T-helper 2 cell treated with Interferon-gamma antibody and Interleukin-4, amounts not matched to agents 100 ng/mL and 5 ng/mL, for 36 hours (primary cell): Measurements from ENCODE around the gene TDRD10. TPM values are rescaled to one million over a fixed set of nuclear protein-coding genes. Genes with fewer than 3 reads are reported as not detected.

Source experiments
- intact Hi-C: fragments of 100-400 bp; cut with micrococcal nuclease; formaldehyde crosslinking; loops from one replicate; pipeline ENCODE4 v1.15.1; 2023
- total RNA-seq: library from RNA; stranded (reverse); gene quantifications from 2 replicates; pipeline ENCODE4 v1.2.3, GENCODE V29; 2022

Gene TDRD10
- total RNA-seq, 1 donor from 2014 or later: not detected

- intact Hi-C loops: no loop called here
These were observed 49.5 kb downstream of the TDRD10 start for GRCh38 chr1:154551474-154551873.

DNA sequence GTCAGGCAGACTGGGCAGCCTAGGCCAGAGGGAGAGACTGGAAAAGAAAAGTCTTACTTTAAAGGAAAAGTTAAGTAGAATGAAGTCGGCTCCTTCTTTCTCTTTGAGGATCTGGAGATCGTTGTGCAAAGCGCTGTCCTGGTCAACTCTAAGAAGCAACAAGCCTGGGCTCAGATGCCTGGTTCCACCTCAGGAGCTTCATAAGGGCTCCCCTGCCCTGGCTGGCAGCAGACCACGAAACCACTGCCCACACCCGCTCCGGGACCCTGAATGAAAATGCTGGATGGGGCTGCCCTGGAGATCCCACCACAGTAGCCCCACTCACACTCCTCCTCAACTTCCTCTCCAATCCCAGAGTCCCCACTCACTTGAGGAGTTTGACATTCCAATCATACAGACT, 50.0 kb downstream of the TDRD10 start:
- intact Hi-C loops: no loop called here

GRCh38 chr1:154553056-154554030, 51.3 kb downstream of the TDRD10 start:
- intact Hi-C loops: no loop called here

- intact Hi-C loops: loop anchor here (5.0 kb wide), 4 partner anchors 149 to 401 kb away; partner anchors contain the start of genes ATP8B2, IL6R and PBXIP1
These were observed 54.4 kb downstream of the TDRD10 start for GRCh38 chr1:154556422-154556821.

GRCh38 chr1:154557248-154557938, 55.4 kb downstream of the TDRD10 start:
- intact Hi-C loops: loop anchor here (5.0 kb wide), 4 partner anchors 150 to 400 kb away; partner anchors contain the start of genes ATP8B2, IL6R and PBXIP1

GRCh38 chr1:154557939-154558719, 56.1 kb downstream of the TDRD10 start, which contains the start of gene UBE2Q1:
TSS of gene UBE2Q1 (minus strand) at chr1:154558662. CDS start at chr1:154558553, 109 bp downstream.
- intact Hi-C loops: loop anchor here (1.0 to 5.0 kb wide), 9 partner anchors 50 to 527 kb away; partner anchors contain the start of genes ADAR, ATP8B2, CKS1B and IL6R

DNA sequence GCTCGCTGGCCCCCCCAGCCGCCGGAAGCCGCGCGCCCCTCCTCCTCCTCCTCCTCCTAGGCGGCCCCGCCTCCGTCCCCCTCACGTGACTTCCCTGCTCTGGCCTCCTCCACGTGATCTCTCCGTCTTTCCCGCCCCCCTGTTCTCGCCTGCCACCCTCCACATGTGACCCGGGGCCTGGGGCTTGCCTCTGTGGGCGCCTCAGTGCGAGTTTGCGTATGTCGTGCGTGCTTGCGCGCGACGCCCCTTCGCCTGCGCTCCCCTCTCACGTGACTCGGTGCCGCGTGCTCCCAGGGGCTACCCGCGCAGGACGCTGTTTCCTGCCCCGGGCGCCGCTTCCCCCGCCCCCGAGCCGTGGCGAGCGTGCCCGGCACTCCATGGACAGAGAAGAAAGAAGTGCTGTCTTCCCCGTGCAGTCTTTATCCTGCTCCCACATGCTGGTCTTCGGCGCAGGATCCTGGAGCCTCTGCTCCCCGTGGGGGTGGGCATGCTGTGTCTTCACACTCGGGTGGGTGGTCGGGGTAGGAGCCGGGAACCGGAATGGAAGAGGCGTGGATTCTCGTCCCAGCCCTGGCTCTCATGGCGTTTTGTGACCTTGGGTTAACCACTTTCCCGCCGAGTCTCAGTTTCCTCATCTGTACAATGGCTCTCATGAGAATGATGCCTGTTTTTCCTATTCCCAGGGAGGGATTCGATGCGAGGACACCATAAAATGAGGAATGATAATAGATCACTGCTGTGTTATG, 56.9 kb downstream of the TDRD10 start:
- intact Hi-C loops: loop anchor here (1.0 to 5.0 kb wide), 13 partner anchors 9 to 526 kb away; partner anchors contain the start of genes ADAR, ATP8B2, CKS1B and IL6R

GRCh38 chr1:154559466-154560044, 57.5 kb downstream of the TDRD10 start:
- intact Hi-C loops: loop anchor here (1.0 to 5.0 kb wide), 10 partner anchors 9 to 502 kb away; partner anchors contain the start of genes ATP8B2, IL6R, PBXIP1 and PMVK

GRCh38 chr1:154565876-154566275, 63.9 kb downstream of the TDRD10 start:
- intact Hi-C loops: no loop called here

DNA sequence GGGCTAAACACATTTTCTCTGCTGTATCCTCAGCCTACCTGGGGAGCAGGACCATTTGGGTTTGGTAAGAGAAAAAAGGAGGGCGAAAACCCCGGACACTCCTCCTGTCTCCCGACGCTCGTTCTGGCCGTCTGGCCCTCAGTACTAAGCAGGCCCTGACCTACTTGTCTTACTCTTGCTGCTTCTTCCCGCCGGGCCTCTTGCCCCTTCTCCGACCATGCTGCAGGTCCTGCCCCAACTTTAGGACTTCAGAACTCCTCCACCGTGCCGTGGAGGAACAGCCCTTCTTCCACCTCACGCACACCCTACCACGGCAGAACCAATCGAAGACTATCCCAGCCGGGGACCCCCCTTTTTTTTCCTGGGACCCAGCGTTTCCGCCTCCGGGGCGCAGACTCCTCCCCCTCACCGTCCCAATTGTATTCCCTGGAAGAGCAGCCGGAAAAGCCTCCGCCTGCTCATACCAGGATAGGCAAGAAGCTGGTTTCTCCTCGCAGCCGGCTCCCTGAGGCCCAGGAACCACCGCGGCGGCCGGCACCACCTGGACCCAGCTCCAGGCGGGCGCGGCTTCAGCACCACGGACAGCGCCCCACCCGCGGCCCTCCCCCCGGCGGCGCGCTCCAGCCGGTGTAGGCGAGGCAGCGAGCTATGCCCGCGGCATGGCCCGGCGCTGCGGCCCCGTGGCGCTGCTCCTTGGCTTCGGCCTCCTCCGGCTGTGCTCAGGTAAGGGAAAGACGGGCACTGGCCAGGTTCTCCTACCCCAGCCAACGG, 65.6 kb downstream of the TDRD10 start, which contains the start of gene CHRNB2:
Gene CHRNB2 (plus strand): TSS at position 393 of the 771 bp plus-strand sequence. CDS start 267 bp downstream, at position 660.
- intact Hi-C loops: loop anchor here (1.0 kb wide), 1 partner anchor 8 kb away; no protein-coding TSS in a partner anchor

DNA sequence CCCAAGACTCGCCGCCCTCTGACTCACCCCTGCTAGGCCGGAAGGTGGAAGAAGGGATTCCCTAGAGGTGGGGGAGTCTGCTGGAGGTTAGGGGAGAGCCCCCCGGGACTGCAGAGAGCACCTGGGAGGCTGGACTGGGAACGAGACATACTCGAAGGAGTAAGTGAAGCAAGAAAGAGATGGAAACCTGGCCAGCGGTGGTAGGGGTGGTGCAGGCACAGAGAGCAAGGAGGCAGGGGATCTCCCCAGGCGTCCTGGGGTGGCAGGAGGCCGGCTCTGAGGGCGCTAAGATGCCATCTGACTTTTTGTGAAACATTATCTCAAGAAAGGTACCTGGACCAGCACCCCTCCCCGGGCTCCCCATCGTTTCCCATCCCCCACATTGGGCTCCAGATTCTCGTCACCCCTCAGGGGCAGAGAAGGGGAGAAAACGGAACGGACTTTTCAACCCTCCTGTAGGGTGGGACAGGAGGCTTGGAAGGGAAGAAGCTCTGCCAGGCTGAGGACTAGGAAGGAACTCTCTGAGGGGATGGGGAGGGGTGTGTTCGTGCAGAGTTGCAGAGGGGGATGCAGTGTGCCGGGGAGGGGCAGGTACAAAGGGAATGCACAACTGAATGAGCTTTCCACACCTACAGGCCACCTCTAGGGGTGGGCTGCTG, 66.3 kb downstream of the TDRD10 start:
- intact Hi-C loops: loop anchor here (1.0 kb wide), 1 partner anchor 9 kb away; no protein-coding TSS in a partner anchor

- intact Hi-C loops: no loop called here
These were observed 69.4 kb downstream of the TDRD10 start for GRCh38 chr1:154571244-154571963.

GRCh38 chr1:154571964-154572288, 69.9 kb downstream of the TDRD10 start:
- intact Hi-C loops: no loop called here

DNA sequence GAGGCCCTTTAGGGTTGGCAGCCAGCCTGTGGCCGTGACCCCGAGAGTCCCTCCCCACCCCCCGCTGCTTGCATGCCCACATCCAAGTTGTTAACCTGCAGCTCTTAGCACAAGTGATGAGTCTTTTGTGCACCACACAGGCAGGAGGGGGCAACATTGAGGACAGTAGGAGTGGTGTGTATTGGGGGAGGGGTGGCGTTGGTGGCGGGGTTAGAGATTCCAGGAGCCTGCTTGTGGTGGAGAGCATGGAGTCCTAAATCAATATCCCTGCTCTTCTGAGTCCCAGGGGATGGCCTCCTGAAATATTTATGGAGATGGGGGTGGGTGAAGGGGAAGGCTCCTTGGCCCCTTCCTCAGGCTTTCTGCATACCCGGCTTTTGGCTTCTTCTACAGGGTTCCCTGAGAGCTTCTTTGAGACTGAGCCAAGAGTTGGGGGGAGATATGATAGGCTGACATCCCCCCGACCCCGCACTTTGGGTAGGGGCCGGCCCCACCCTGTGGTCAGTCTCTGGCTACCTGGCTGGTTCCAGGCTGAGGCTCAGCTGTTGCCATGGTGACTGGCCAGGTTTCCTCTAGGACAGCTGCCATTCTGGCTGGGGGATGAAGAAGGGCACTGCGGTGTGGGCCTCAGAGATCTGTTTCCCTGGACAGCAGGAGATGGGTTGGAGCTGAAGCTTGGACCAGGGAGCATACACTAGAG, 70.6 kb downstream of the TDRD10 start:
- intact Hi-C loops: no loop called here

DNA sequence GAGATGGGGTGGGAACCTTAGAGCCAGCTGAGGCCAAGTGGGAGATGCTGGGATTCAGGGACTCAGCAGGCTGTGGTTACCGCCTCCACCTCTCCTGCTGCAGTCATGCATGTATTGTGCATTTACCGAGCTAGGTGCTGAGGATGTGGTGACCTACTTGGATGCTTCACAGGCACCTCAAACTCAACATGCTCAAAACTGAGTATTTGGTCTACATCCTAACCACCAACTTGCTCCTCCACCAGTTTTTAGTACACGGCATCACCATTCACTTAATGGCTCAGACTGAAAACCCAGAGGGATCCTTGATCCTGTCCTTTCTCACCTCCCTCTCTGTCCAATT, 71.1 kb downstream of the TDRD10 start:
- intact Hi-C loops: no loop called here

DNA sequence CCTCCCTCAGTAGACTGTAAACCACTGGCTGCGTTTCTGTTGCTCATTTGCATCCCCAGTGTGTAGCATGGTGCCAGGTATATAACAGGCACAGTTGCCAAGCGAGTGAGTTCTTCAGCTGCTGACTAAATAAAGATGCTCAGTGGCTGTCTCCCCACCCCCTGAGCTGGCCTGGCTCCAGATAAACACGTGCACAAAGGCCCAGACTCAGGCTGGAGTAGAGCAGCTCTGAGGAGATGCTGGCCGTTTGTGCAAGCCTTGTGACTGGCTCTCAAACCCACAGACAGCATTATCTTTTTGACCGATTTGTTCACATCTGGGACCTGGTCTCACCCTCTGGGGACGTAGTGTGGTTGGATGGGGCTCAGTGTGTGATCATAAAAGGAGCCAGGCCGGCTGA, 72.7 kb downstream of the TDRD10 start:
- intact Hi-C loops: no loop called here
